NT2/D1 (cell line): ENCODE measurements around the gene DYSF.

Experiments used
- SUZ12 ChIP-seq: IDR thresholded peaks from 2 replicates; pipeline ENCODE4 v1.6.1; 2011; ENCODE audit not compliant: insufficient read length, insufficient read depth; ENCODE audit errors: extremely low read depth
- ZNF274 ChIP-seq: IDR thresholded peaks from 2 replicates; pipeline ENCODE4 v1.6.1; 2011; ENCODE audit warnings: mild to moderate bottlenecking, low read depth, low read length

DNA sequence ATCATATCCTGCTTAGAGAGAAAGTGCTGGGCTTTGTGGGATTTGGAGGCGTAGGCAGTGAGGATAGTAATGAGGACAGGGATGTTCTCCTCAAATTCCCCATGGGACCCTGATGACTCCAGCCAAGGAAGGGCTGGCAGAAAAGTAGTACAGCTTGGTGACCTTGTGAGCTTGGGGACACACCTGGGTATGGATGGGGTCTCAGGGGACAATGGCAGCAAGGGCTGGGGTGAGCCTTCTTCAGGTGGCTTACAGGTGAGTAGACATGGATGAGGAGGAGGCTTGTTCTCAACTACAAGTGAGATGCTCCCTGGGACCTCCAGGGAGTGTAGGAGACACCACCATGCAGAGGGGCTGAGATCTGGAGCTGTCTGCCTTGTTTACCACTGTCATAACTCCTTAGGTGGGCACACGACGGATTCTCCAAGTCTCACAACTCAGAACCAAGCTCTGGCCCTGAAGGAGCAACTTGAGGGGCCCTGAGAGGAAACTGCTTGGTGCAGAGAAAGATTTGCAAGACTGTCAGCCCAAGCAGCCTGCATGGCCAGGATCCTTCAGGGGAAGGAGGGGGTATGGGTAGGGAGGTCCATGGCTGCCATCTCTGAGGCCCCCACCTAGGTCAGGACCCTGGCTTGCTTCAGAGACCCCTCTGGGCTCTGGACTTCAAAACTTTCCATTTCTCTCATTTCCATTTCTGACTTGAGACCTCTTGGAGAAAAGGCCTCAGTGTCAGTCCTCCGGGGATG, 262.8 kb downstream of the DYSF start:
- TF ChIP-seq ZNF274 (no peak), SUZ12 (no peak)
